ENCODE data around the gene NUDT5.

DNA sequence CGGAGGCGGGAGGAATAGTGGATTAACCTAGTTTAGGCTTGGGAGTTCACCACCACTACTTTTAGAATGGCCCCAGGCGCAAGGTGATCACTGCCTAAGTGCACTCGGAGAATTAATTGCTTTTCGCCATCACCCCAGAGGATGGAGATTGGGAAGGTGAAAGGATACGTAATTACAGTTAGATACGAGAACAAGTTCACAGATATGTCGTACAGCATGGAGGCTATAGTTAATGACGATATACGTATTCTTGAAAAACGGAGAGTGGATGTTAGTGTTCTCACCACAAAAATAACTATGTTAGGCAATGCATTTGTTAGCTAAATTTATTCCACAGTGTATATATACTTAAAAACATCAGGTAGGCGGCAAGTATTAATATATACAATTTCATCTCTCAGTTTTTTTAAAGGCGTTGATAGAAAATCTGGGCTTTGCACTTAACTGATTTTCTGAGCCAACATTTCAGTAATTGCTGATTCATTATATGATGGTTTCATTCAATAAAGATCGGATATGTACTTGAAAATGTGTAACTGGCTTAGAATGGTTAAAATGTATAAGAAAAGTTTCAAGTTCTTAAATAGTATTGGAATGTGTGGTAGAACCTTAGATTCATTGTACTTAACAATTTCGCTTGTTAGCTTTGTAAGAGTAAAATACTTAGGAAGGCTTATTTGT is 980 bp upstream of the NUDT5 start:
- TF ChIP-seq ZC3H10 (CRISPR knock-in tag; IDR thresholded peaks at IDR 0.05) = no peak
- no peak for TF ChIP-seq ZNF8 (CRISPR knock-in tag; IDR thresholded peaks at IDR 0.05)
- TF ChIP-seq, protein P1, sequence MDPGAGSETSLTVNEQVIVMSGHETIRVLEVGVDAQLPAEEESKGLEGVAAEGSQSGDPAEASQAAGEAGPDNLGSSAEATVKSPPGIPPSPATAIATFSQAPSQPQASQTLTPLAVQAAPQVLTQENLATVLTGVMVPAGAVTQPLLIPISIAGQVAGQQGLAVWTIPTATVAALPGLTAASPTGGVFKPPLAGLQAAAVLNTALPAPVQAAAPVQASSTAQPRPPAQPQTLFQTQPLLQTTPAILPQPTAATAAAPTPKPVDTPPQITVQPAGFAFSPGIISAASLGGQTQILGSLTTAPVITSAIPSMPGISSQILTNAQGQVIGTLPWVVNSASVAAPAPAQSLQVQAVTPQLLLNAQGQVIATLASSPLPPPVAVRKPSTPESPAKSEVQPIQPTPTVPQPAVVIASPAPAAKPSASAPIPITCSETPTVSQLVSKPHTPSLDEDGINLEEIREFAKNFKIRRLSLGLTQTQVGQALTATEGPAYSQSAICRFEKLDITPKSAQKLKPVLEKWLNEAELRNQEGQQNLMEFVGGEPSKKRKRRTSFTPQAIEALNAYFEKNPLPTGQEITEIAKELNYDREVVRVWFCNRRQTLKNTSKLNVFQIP (CRISPR knock-in tag; IDR thresholded peaks at IDR 0.05; ENCODE audit: borderline replicate concordance, low read depth) = no peak
- no peak for TF ChIP-seq ZFP30 (CRISPR knock-in tag; IDR thresholded peaks at IDR 0.05)
- TF ChIP-seq OSR1 (CRISPR knock-in tag; IDR thresholded peaks at IDR 0.05) = no peak
- TF ChIP-seq TCF4 (CRISPR knock-in tag; IDR thresholded peaks at IDR 0.05; ENCODE audit: borderline replicate concordance) = no peak
- TF ChIP-seq, protein P2, sequence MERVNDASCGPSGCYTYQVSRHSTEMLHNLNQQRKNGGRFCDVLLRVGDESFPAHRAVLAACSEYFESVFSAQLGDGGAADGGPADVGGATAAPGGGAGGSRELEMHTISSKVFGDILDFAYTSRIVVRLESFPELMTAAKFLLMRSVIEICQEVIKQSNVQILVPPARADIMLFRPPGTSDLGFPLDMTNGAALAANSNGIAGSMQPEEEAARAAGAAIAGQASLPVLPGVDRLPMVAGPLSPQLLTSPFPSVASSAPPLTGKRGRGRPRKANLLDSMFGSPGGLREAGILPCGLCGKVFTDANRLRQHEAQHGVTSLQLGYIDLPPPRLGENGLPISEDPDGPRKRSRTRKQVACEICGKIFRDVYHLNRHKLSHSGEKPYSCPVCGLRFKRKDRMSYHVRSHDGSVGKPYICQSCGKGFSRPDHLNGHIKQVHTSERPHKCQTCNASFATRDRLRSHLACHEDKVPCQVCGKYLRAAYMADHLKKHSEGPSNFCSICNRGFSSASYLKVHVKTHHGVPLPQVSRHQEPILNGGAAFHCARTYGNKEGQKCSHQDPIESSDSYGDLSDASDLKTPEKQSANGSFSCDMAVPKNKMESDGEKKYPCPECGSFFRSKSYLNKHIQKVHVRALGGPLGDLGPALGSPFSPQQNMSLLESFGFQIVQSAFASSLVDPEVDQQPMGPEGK (CRISPR knock-in tag; IDR thresholded peaks at IDR 0.05; ENCODE audit: borderline replicate concordance) = no peak
- TF ChIP-seq ARNTL (CRISPR knock-in tag; IDR thresholded peaks at IDR 0.05; ENCODE audit: borderline replicate concordance, low read depth) = no peak
- TF ChIP-seq, protein P3, sequence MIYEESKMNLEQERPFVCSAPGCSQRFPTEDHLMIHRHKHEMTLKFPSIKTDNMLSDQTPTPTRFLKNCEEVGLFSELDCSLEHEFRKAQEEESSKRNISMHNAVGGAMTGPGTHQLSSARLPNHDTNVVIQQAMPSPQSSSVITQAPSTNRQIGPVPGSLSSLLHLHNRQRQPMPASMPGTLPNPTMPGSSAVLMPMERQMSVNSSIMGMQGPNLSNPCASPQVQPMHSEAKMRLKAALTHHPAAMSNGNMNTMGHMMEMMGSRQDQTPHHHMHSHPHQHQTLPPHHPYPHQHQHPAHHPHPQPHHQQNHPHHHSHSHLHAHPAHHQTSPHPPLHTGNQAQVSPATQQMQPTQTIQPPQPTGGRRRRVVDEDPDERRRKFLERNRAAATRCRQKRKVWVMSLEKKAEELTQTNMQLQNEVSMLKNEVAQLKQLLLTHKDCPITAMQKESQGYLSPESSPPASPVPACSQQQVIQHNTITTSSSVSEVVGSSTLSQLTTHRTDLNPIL (CRISPR knock-in tag; IDR thresholded peaks at IDR 0.05; ENCODE audit: low read depth) = no peak
- TF ChIP-seq CSDC2 (CRISPR knock-in tag; IDR thresholded peaks at IDR 0.05) = no peak
